ENCODE data around the gene RFX2. TPM values are rescaled to one million over a fixed set of nuclear protein-coding genes. Genes with fewer than 3 reads are reported as not detected.

RFX2 gene
- total RNA-seq, 1 donor from 2014 or later = 20.9 TPM

DNA sequence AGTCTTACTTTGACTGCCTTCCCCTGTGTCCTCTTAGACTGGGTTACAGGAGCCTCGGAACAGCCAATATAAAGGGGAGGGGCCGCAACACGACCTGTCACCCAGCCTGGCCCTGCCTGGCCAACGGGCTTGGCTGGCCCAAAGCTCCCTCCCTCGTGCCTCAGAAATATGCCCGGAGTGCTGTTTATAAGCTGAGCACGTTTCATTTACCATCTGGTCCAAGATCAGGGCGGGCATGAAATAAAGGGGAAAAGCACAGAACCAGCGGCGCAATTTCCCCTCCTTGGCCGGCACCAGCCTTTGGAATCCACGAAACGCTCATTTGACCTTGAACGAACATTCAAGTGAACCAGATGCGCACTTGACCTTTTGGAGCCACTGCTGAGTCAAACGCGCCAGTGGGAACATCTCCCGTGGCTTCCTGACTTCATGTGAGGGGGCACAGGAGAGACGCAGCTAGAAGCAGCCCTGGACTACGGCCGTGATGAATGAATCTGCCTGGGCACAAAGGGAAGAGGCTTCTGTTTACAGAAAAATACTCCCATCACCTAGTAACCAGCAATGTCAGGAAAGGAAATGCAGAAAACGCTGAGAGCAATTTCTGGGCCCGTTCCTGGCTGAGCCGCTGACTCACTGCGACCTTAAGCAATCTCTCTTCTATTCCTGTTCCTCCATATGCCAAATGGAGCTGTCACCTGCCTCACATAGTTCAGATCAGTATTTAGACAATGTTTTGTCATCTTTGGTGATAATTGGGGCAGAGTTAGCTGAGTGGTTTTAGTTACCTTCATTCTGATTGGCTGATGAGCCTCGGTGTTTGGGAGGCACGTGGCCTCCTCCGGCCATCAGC, 53.3 kb downstream of the RFX2 start:
- peaks cover 63% of the 10 kb centered on the region for H3K4me1 ChIP-seq

DNA sequence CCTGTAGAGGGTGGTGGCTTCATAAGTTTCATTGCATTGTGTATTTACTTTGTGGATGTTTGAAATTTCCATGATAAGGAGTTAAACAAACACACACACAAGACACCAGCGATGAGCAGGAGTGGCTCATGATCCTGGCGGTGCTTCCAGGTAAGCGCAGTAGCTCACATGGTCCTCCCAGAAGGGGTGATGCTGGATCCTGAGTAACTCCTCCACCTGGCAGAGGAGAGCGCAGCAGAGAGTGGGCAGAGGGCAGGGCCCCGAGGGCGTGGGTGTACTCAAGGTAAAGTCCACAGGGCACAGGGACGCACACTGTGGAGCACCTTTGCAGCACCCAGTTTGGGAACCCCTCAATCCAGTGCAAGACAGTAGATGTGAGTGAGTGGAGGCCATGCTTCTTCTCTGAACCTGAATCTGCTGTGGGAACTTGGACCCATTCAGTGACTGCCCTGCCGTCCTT, 54.0 kb downstream of the RFX2 start:
- H3K9me3 ChIP-seq = no peaks in the 10 kb centered on the region
- peaks cover 56% of the 10 kb centered on the region for H3K4me1 ChIP-seq
- ATAC-seq (peak; percentile 5 to 40), DNase-seq (no peak)
- TF ChIP-seq, protein P1, sequence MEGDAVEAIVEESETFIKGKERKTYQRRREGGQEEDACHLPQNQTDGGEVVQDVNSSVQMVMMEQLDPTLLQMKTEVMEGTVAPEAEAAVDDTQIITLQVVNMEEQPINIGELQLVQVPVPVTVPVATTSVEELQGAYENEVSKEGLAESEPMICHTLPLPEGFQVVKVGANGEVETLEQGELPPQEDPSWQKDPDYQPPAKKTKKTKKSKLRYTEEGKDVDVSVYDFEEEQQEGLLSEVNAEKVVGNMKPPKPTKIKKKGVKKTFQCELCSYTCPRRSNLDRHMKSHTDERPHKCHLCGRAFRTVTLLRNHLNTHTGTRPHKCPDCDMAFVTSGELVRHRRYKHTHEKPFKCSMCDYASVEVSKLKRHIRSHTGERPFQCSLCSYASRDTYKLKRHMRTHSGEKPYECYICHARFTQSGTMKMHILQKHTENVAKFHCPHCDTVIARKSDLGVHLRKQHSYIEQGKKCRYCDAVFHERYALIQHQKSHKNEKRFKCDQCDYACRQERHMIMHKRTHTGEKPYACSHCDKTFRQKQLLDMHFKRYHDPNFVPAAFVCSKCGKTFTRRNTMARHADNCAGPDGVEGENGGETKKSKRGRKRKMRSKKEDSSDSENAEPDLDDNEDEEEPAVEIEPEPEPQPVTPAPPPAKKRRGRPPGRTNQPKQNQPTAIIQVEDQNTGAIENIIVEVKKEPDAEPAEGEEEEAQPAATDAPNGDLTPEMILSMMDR (IDR thresholded peaks at IDR 0.05) = no peak
- intact Hi-C loops (cut with DNase I) = no loop called here
- peak overlapping the region; percentile 94 for H3K27ac ChIP-seq
- H3K27me3 ChIP-seq (ENCODE audit: low read depth) = no peaks in the 10 kb centered on the region
- no peaks in the 10 kb centered on the region for H3K36me3 ChIP-seq
- no peak overlapping the region for H3K4me3 ChIP-seq

More for the DNA sequence above, 53.3 kb downstream of the RFX2 start:
- no peaks in the 10 kb centered on the region for H3K27me3 ChIP-seq (ENCODE audit: low read depth)
- H3K27ac ChIP-seq = peak overlapping the region; percentile 94
- ATAC-seq (peak; percentile 77 to 88), DNase-seq (peak; percentile 79)
- H3K36me3 ChIP-seq = no peaks in the 10 kb centered on the region
- no peaks in the 10 kb centered on the region for H3K9me3 ChIP-seq
- peak overlapping the region; percentile 23 for H3K4me3 ChIP-seq
- TF ChIP-seq, protein P1 (IDR thresholded peaks at IDR 0.05) = no peak
- intact Hi-C loops (cut with DNase I) = no loop called here

DNA sequence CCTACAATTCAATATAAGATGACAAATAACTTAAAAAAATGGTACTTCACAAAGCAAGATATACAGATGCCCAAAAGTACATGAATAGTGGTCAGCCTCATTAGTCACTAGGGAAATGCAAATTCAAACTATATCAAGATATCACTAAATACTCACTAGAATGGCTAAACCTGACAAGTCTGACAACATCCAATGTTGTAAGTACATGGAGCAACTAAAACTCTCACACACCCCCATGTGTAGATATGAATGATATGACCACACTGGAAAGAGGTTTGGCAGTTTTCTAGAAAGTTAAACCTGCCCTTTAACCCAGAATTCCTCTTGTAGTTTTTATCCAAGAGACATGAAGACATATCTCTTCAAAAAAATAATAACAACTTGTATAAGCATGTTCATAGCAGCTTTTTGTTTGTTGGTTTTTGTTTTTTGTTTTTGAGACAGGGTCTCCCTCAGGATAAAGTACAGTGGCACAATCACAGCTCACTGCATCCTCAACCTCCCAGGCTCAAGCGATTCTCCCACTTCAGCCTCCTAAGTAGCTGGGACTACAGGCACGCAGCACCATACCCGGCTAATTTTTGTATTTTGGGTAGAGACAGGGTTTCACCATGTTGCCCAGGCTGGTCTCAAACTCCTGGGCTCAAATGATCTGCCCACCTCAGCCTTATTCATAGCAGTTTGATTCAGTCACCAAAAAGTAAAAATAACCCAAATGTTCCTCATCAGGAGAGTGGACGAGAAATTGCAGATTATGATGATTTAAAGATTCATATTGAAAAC, 55.1 kb downstream of the RFX2 start:
- no peak for ATAC-seq
- Histone ChIP-seq H3K27me3 (ENCODE audit: low read depth) (no peaks in the 10 kb centered on the region), H3K27ac (peak overlapping the region; percentile 34), H3K4me1 (peaks cover 45% of the 10 kb centered on the region), H3K36me3 (no peaks in the 10 kb centered on the region), H3K4me3 (no peak overlapping the region), H3K9me3 (no peaks in the 10 kb centered on the region)
- TF ChIP-seq, protein P1 (IDR thresholded peaks at IDR 0.05) = no peak
- intact Hi-C loops (cut with DNase I) = no loop called here
- DNase-seq = no peak

DNA sequence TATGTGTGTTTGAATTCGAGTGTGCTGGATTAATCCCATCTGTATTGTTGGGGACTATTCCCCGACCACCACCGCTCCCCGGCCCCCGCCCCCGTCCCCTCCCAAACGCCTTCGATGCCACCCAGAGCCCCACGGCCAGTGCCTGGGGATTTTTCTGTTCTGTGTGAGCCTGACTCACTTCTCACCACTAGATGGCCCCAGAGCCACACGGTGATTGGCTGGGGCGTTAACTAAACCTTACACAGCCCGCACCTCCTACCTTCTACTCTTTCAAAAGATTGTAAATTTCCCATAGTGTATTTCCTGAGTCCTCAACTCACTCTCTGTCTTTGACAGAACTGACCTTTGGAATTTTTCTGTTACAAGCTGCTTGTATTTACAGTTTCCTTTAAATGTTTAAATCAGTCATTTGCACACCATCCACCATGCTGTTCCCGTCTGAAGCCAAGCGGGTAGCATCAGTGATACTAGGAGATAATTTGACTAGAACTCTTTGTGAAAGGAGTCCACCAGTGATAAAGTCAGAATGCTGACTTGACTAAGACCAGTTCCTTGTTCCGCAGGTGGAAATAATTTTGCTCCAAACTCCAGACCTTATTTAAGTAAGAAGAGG, 61.4 kb downstream of the RFX2 start:
- TF ChIP-seq, protein P1 (IDR thresholded peaks at IDR 0.05) = peak; percentile 87
- no peaks in the 10 kb centered on the region for H3K9me3 ChIP-seq
- intact Hi-C loops (cut with DNase I) = loop anchor here (5.0 kb wide), 1 partner anchor 78 kb away; no protein-coding TSS in a partner anchor
- no peak overlapping the region for H3K4me3 ChIP-seq
- DNase-seq (peak; percentile 85), ATAC-seq (peak; percentile 95 to 97)
- peaks cover 15% of the 10 kb centered on the region for H3K4me1 ChIP-seq
- H3K27me3 ChIP-seq (ENCODE audit: low read depth) = no peaks in the 10 kb centered on the region
- peak overlapping the region; percentile 2 for H3K27ac ChIP-seq
- no peaks in the 10 kb centered on the region for H3K36me3 ChIP-seq

DNA sequence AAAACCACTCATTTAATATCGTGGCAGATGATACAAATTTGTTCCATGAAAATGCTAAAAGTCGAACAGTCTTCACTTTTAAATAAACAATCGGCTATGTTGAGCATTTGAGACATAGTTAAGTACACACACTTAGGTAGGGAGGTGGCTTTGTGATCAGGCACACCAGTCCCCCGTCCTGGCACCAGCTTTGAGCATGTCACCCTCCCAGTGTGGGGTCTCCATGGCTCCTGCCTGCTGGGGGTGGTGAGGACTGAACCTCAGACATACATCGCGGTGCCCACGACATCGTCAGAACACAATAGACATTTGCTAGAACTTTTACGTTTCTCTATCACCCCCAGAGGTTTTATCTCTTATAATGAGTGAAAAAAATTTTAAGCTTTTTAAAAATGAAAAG, 62.0 kb downstream of the RFX2 start:
- no peak overlapping the region for H3K4me3 ChIP-seq
- intact Hi-C loops (cut with DNase I) = loop anchor here (5.0 kb wide), 1 partner anchor 79 kb away; no protein-coding TSS in a partner anchor
- TF ChIP-seq, protein P1 (IDR thresholded peaks at IDR 0.05) = no peak

More for the DNA sequence above, 62.0 kb downstream of the RFX2 start:
- DNase-seq (no peak), ATAC-seq (peak in 1 of 2 donors; percentile 49)
- H3K9me3 ChIP-seq = no peaks in the 10 kb centered on the region
- no peaks in the 10 kb centered on the region for H3K27me3 ChIP-seq (ENCODE audit: low read depth)
- no peak overlapping the region for H3K27ac ChIP-seq
- H3K36me3 ChIP-seq = peaks cover under 1% of the 10 kb centered on the region
- H3K4me1 ChIP-seq = peaks cover 15% of the 10 kb centered on the region

All from lower lobe of right lung (tissue), 2 donors.